NOMO-1 (cell line): ENCODE data around the gene FOXI3.
"Not testable (repeated sequence)": the region's sequence is repeated elsewhere in the genome, so short reads cannot be mapped to it uniquely, and the experiment has no call there.

Experiments used
- DNase-seq, 2 experiments: peaks; one replicate each; lab custom pipeline; 2025; ENCODE audit not compliant: unreplicated experiment in 2 of 2; lab: John Stamatoyannopoulos, UW

Gene FOXI3

GRCh38 chr2:88442473-88442872 is 10.0 kb downstream of the FOXI3 start:
- no peak for DNase-seq

- no peak for DNase-seq
These were observed 10.4 kb downstream of the FOXI3 start for GRCh38 chr2:88442061-88442460.

- no peak for DNase-seq
These were observed 15.5 kb downstream of the FOXI3 start for GRCh38 chr2:88437010-88437409.

- no peak for DNase-seq
These were observed 22.6 kb downstream of the FOXI3 start for GRCh38 chr2:88429929-88430328.

GRCh38 chr2:88423733-88424132 is 28.8 kb downstream of the FOXI3 start:
- no peak for DNase-seq

- not testable (repeated sequence) for DNase-seq
These were observed 33.4 kb downstream of the FOXI3 start for GRCh38 chr2:88419051-88419450.

GRCh38 chr2:88416016-88416663 is 36.4 kb downstream of the FOXI3 start:
- DNase-seq = no peak

- not testable (repeated sequence) for DNase-seq
These were observed 43.6 kb downstream of the FOXI3 start for GRCh38 chr2:88408870-88409269.

- DNase-seq = no peak
These were observed 52.3 kb downstream of the FOXI3 start for GRCh38 chr2:88400037-88400767.

- DNase-seq = no peak
These were observed 54.3 kb downstream of the FOXI3 start for GRCh38 chr2:88398180-88398579.
